Subcutaneous abdominal adipose tissue (tissue), 5 donors: ENCODE measurements around the gene BRAF.
"Not testable (repeated sequence)": the region's sequence is repeated elsewhere in the genome, so short reads cannot be mapped to it uniquely, and the experiment has no call there.

Source experiments
- H3K27ac ChIP-seq: one replicate; pipeline ENCODE4 v1.7.0; 2013; ENCODE audit warnings: low read depth, mild to moderate bottlenecking, inconsistent platforms, low read length, moderate library complexity
- H3K27me3 ChIP-seq, 5 donors: one replicate each; pipeline ENCODE4 v1.7.0; 2013; ENCODE audit warnings: low read length in 5 of 5, inconsistent platforms in 1 of 5; ENCODE audit not compliant: control insufficient read depth in 5 of 5, insufficient read depth in 4 of 5
- H3K36me3 ChIP-seq, 5 donors: one replicate each; pipeline ENCODE4 v1.7.0; 2013; ENCODE audit warnings: low read length in 5 of 5; ENCODE audit not compliant: control insufficient read depth in 5 of 5, insufficient read depth in 5 of 5
- H3K4me1 ChIP-seq, 5 donors: one replicate each; pipeline ENCODE4 v1.7.0; 2013; ENCODE audit warnings: low read length in 5 of 5, mild to moderate bottlenecking in 3 of 5, moderate library complexity in 1 of 5; ENCODE audit not compliant: control insufficient read depth in 5 of 5, insufficient read depth in 5 of 5
- H3K4me3 ChIP-seq, 5 donors: one replicate each; pipeline ENCODE4 v1.7.0; 2013; ENCODE audit warnings: low read length in 5 of 5, low read depth in 1 of 5
- H3K9ac ChIP-seq, 5 donors: one replicate each; pipeline ENCODE4 v1.7.0; 2013; ENCODE audit warnings: low read length in 5 of 5, mild to moderate bottlenecking in 4 of 5, moderate library complexity in 3 of 5
- H3K9me3 ChIP-seq, 5 donors: one replicate each; pipeline ENCODE4 v1.7.0; 2013; ENCODE audit warnings: low read length in 5 of 5; ENCODE audit not compliant: control insufficient read depth in 5 of 5
- donor health status: healthy.
- donor health status: healthy.
- donor health status: healthy.
- donor health status: healthy.
- donor health status: healthy.

The BRAF gene

DNA sequence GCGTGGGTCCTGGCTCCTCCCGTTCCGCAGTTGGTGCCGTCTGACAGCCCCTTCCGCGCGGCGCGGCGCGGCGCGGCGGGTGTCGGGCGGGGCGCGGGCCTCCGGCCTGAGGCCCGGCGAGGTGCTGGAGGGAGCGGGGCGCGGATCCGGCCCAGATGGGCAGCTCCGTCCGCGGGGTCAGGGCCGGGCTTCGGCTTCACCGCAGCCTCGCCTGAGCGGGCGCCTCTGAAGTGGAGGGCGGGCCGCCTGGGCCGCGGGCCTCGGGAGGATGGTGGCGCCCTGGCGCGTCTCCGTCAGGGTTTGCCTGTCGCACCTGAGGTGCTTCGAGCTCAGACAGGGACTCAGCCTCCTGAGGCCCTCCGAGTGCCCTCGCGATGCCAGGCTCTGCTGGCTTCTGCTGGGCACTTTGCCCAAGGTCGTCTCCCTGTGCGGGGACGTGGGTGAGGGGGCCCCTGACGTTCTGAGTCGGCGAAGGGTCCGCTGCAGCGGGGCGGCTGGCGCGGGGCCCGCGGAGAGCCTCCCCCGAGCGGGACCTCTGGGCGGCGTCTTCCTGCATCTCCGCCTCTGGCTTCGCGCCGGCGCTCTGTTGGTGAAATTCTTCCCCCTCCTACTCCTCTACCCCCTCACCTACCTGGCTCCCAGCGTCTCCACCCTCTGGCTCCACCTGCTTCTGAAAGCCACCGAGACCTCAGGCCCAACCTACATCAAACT is 251.5 kb downstream of the BRAF start:
- H3K36me3 ChIP-seq, result peaks cover 0 to 5% (median 0%) of the 10 kb centered on the region in 5 donors
- H3K9me3 ChIP-seq, result no peaks in the 10 kb centered on the region
- H3K27me3 ChIP-seq, result no peaks in the 10 kb centered on the region
- peak overlapping the region in 4 of 5 donors; percentile 56 to 85 (median 82) for H3K9ac ChIP-seq
- H3K4me1 ChIP-seq, result peaks cover 0 to 44% (median 32%) of the 10 kb centered on the region in 5 donors
- peak overlapping the region; percentile 69 for H3K27ac ChIP-seq
- H3K4me3 ChIP-seq, result peak overlapping the region; percentile 54 to 87 (median 82)

GRCh38 chr7:140672382-140673062 is 252.2 kb downstream of the BRAF start, which contains the start of gene ADCK2:
Gene ADCK2, plus strand, starts transcription at chr7:140672945. Its CDS starts 386 bp downstream, at chr7:140673331.
- H3K4me1 ChIP-seq, result peaks cover 0 to 44% (median 32%) of the 10 kb centered on the region in 5 donors
- no peaks in the 10 kb centered on the region for H3K36me3 ChIP-seq
- peak within 1 kb of the TSS; percentile 54 to 87 (median 82) for H3K4me3 ChIP-seq

DNA sequence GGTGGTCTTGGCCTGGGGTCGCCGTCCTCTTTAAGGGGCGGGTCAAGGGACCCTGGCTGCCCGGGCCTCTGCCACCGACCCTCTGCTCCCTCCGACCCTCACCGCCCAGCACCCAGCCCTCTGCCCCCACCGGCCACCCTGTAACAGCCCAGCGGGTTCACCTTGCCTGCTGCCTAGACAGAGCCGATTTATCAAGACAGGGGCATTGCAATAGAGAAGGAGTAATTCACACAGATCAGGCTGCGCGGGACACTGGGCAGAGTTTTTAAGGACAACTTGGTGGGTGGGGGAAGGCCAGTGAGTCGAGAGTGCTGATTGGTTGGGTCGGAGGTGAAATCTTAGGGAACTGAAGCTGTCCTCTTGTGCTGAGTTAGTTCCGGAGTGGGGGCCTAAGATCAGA is 252.8 kb downstream of the BRAF start:
- H3K4me3 ChIP-seq, result peak overlapping the region in 3 of 5 donors; percentile 59 to 87 (median 82)
- H3K4me1 ChIP-seq, result peaks cover 0 to 44% (median 32%) of the 10 kb centered on the region in 5 donors
- no peaks in the 10 kb centered on the region for H3K36me3 ChIP-seq
- H3K9me3 ChIP-seq, result no peaks in the 10 kb centered on the region
- H3K27ac ChIP-seq, result no peak overlapping the region
- no peaks in the 10 kb centered on the region for H3K27me3 ChIP-seq
- H3K9ac ChIP-seq, result no peak overlapping the region

More at GRCh38 chr7:140672382-140673062, 252.2 kb downstream of the BRAF start, which contains the start of gene ADCK2:
- no peaks in the 10 kb centered on the region for H3K9me3 ChIP-seq
- H3K27ac ChIP-seq, result peak within 1 kb of the TSS; percentile 69
- no peaks in the 10 kb centered on the region for H3K27me3 ChIP-seq
- H3K9ac ChIP-seq, result peak within 1 kb of the TSS in 4 of 5 donors; percentile 56 to 85 (median 82)

DNA sequence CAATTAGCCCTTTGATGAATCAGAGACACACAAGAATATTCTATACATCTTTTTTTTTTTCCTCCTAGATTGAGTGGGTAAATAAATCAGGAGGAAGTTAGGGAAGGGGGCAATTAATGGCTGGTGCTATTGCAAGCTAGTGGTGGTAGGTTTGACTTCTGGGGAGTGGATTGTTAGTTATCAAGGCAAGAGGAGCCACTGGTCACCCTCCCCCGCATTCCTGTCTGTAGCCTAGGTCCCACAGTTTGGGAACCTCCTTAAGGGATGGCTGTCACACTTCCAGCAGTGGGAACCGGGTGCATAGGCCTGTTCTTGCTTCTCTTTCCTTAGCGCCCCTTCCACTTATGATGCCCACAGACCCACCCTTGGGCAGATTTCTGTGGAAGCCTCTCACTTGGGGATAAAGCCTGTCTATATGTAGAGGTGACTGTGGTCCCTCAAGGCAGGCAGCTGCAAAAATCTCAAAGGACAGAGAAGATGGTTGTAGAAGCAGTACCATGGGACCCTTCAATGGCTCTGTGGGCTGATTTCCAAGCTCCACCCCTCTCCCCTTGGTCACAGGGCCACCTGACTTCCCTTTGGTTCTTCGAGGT is 254.3 kb downstream of the BRAF start:
- Histone ChIP-seq H3K9ac (no peak overlapping the region), H3K27me3 (no peaks in the 10 kb centered on the region), H3K9me3 (no peaks in the 10 kb centered on the region), H3K27ac (no peak overlapping the region), H3K4me1 (peaks cover 0 to 31% (median 27%) of the 10 kb centered on the region in 5 donors), H3K4me3 (no peak overlapping the region), H3K36me3 (no peaks in the 10 kb centered on the region)

- H3K4me3 ChIP-seq, H3K9me3 ChIP-seq, H3K27me3 ChIP-seq, H3K36me3 ChIP-seq, H3K27ac ChIP-seq, H3K9ac ChIP-seq: not testable (repeated sequence)
- H3K4me1 ChIP-seq, result peaks cover 0 to 26% (median 21%) of the 10 kb centered on the region in 5 donors
Measured at GRCh38 chr7:140669862-140670261, 254.9 kb downstream of the BRAF start.

- Histone ChIP-seq H3K9me3 (no peaks in the 10 kb centered on the region), H3K27ac (no peak overlapping the region), H3K4me1 (peaks cover 0 to 21% (median 18%) of the 10 kb centered on the region in 5 donors), H3K9ac (no peak overlapping the region), H3K4me3 (no peak overlapping the region), H3K36me3 (no peaks in the 10 kb centered on the region), H3K27me3 (no peaks in the 10 kb centered on the region)
Measured at GRCh38 chr7:140669352-140669751, 255.4 kb downstream of the BRAF start.
